Activated CD8-positive, alpha-beta memory T cell treated with anti-CD3 and anti-CD28 coated beads, Interleukin-2, amount 10 ng/mL, durations not matched to agents 7 days and 5 days (primary cell): ENCODE measurements around the gene WDR54. TPM values are rescaled to one million over a fixed set of nuclear protein-coding genes. Genes with fewer than 3 reads are reported as not detected.
A peak's percentile ranks its signal among the peaks of the same experiment; 100 is the strongest.

Source experiments
- ATAC-seq: fragments of 150-1000 bp; cut with Tn5 transposase; one replicate; pipeline ENCODE4 v1.10.0; 2021; ENCODE audit warnings: moderate library complexity
- CTCF ChIA-PET: fragments of 350-600 bp; sonication (Branson Sonifier 250); formaldehyde crosslinking; loops from one replicate; lab custom pipeline; 2021; ENCODE audit warnings: antibody characterized with exemption; lab: Charles Lee
- DNase-seq: peaks from one replicate; pipeline ENCODE4 v3.0.0-alpha.2; 2020
- H3K27ac Mint-ChIP-seq: one replicate; pipeline ENCODE4 v1.8.0; 2021; ENCODE audit warnings: mild to moderate bottlenecking, mixed read lengths
- H3K27me3 Mint-ChIP-seq: one replicate; pipeline ENCODE4 v1.8.0; 2021; ENCODE audit warnings: mixed read lengths
- H3K36me3 Mint-ChIP-seq: one replicate; pipeline ENCODE4 v1.8.0; 2021; ENCODE audit warnings: mild to moderate bottlenecking, mixed read lengths
- H3K4me1 Mint-ChIP-seq: one replicate; pipeline ENCODE4 v1.8.0; 2021; ENCODE audit warnings: mixed read lengths
- H3K4me3 Mint-ChIP-seq: one replicate; pipeline ENCODE4 v1.8.0; 2021; ENCODE audit warnings: mild to moderate bottlenecking, moderate library complexity, mixed read lengths
- H3K9me3 Mint-ChIP-seq: one replicate; pipeline ENCODE4 v1.8.0; 2022; ENCODE audit warnings: low read depth, mixed read lengths
- total RNA-seq, 2 experiments: library from RNA; stranded (reverse); gene quantifications; one replicate each; pipeline ENCODE4 v1.2.3, GENCODE V29; 2021

WDR54 gene
- total RNA-seq, 2 experiments from 2014 or later, result 82.7 to 84.0 TPM

DNA sequence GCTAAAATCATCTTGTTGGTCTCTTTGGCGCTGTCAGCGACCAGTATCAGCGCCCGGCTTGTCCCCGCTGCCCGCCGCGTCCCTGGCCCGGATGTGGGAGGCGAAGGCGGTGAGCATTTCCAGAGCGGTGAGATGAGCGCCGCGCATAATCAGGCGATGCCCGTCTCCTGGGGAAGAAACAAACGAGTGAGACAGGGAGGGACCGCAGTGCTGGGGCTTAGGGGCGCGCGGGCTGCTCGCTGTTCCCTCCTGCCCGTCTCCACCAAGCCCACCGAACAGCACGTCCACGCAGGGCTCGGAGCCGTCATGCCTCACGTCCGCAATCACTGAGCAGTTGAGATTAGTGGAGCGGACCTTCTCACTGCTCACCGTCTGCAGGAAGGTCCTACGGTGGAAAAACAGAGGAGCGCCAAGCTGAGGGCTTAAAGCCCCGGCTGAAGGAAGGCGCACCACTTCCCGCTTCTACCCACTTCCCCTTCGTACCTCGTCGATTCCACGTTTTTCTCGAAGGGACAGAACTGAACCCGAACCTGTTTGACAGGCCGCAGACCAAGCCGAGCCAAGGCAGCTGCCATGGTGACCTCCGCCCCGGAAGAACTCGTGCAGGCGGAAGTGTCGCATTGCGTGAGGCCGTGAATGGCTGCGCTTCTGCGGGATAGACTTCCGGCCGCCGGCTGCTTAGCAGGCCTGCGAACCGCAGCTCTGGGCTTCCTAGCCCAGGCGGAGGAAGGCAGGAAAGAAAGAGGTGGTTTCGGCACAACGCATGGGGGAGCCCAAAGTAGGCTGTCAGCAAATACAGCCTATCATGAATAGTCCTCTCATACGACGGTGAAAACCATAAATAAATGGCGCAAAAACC is 50.8 kb downstream of the WDR54 start, which contains the start of gene MRPL53:
Gene MRPL53 (minus strand): TSS at position 595 of the 859 bp plus-strand sequence. CDS start 20 bp downstream, at position 575.
- Mint-ChIP-seq H3K4me3 (peak within 1 kb of the TSS; percentile 94), H3K4me1 (peaks cover 31% of the 10 kb centered on the region), H3K36me3 (peaks cover 31% of the 10 kb centered on the region), H3K9me3 (no peaks in the 10 kb centered on the region), H3K27ac (peak within 1 kb of the TSS; percentile 95), H3K27me3 (no peaks in the 10 kb centered on the region)
- ATAC-seq (peak; percentile 93), DNase-seq (peak; percentile 97)
- CTCF ChIA-PET, result interaction anchor here (0.7 to 5.5 kb wide), 13 partner anchors 10 to 115 kb away, joined by 3 to 58 read pairs (median 4); partner anchors contain the start of genes C2orf81, CCDC142, INO80B and LBX2

DNA sequence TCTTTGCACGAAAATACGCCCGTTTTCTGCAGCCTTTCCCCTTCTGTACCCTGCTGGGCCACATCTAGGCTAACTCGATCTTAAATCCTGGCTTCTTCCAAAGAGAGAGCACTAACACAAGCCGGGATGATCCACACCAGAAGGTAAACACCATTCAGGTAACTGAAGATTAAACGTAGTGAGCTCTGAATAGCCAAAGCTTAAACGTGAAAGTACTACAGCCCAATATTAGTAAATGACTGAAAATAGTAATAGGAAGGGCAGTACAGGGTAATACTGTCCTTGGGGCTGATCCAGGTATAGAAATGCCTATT is 51.4 kb downstream of the WDR54 start:
- Mint-ChIP-seq H3K36me3 (peaks cover 34% of the 10 kb centered on the region), H3K9me3 (no peaks in the 10 kb centered on the region), H3K27ac (peak overlapping the region; percentile 95), H3K4me1 (peaks cover 35% of the 10 kb centered on the region), H3K27me3 (no peaks in the 10 kb centered on the region), H3K4me3 (peak overlapping the region; percentile 94)
- DNase-seq, result no peak
- CTCF ChIA-PET, result interaction anchor here (0.7 to 5.5 kb wide), 12 partner anchors 9 to 115 kb away, joined by 3 to 58 read pairs (median 4); partner anchors contain the start of genes C2orf81, CCDC142, INO80B and LBX2
- peak; percentile 0 for ATAC-seq

DNA sequence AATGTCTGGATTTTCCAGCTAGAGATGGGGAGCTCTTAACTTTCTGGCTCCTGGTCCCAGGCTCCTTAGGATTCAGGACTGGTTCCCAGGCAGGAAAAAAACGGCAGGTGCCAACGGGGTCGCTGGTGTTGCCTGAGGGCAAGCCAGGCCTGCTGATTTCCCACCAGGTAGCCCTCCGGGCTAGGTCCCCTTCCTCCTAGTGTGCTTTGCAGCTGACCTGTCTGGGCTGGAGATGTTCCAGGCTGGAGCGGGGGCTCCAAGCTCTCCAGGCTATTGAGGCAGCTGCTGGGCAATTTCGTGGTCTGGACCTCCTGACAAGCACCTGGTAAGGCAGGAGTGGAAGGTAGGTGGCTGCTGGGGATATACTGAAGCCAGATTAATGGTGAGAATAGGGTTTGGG is 53.0 kb downstream of the WDR54 start:
- Mint-ChIP-seq H3K36me3 (peaks cover 38% of the 10 kb centered on the region), H3K27me3 (no peaks in the 10 kb centered on the region), H3K27ac (no peak overlapping the region), H3K9me3 (no peaks in the 10 kb centered on the region), H3K4me3 (no peak overlapping the region), H3K4me1 (peaks cover 39% of the 10 kb centered on the region)
- DNase-seq (no peak), ATAC-seq (no peak)
- CTCF ChIA-PET, result interaction anchor here (0.9 to 5.5 kb wide), 4 partner anchors 7 to 225 kb away, joined by 3 to 58 read pairs (median 12); partner anchors contain the start of genes CCDC142, INO80B, TTC31 and WBP1

DNA sequence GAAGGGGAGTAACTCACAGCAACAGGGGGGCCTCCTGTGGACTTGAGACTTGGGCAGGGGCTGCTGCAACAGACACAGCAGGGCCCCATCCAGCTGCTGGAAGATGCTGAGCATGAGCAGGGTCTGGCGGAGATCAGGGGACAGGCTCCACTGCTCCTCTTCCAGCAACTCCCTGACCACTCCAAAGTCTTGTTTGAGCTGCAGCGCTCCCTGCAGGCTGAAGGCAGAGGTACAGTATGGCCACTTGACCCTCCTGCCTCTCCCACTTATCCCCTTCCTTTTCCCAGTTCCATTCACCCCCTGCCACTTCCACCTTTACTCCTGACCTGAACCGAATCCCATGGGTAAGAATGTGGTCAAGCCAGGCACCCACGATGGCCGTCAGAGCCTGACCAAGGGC is 53.4 kb downstream of the WDR54 start:
- Mint-ChIP-seq H3K9me3 (no peaks in the 10 kb centered on the region), H3K4me1 (peaks cover 39% of the 10 kb centered on the region), H3K4me3 (no peak overlapping the region), H3K27ac (no peak overlapping the region), H3K36me3 (peaks cover 39% of the 10 kb centered on the region), H3K27me3 (no peaks in the 10 kb centered on the region)
- CTCF ChIA-PET, result interaction anchor here (0.9 to 5.5 kb wide), 7 partner anchors 8 to 225 kb away, joined by 3 to 58 read pairs (median 4); partner anchors contain the start of genes INO80B and WBP1
- no peak for ATAC-seq
- no peak for DNase-seq

Other genes starting within 250 kb of the WDR54 start
- gene MOB1A, start 242.9 kb upstream of the WDR54 start, total RNA-seq, result 100 to 1,000 TPM; 183 to 220 TPM
- 100 to 1,000 TPM; 215 to 293 TPM for gene MTHFD2, start 223.1 kb upstream of the WDR54 start, total RNA-seq
- gene SLC4A5, start 78.3 kb upstream of the WDR54 start, total RNA-seq, result 1 to 10 TPM in 1 of 2 experiments, under 1 TPM in 1; 0.42 to 2.6 TPM
- gene DCTN1, start 41.4 kb upstream of the WDR54 start, total RNA-seq, result 100 to 1,000 TPM in 1 of 2 experiments, 10 to 100 TPM in 1; 98.3 to 108 TPM
- gene C2orf81, start 111 bp upstream of the WDR54 start, total RNA-seq, result 1 to 10 TPM in 1 of 2 experiments, under 1 TPM in 1; 0.93 to 1.8 TPM
- 1 to 10 TPM in 1 of 2 experiments, under 1 TPM in 1; 0.50 to 1.9 TPM for gene RTKN, start 20.2 kb downstream of the WDR54 start, total RNA-seq
- 10 to 100 TPM; 31.1 to 39.5 TPM for gene INO80B, start 33.4 kb downstream of the WDR54 start, total RNA-seq
- 10 to 100 TPM; 40.5 to 46.8 TPM for gene WBP1, start 36.7 kb downstream of the WDR54 start, total RNA-seq
- 10 to 100 TPM; 60.4 to 78.2 TPM for gene MOGS, start 43.7 kb downstream of the WDR54 start, total RNA-seq
- 100 to 1,000 TPM in 1 of 2 experiments, 10 to 100 TPM in 1; 93.9 to 111 TPM for gene MRPL53, start 51.0 kb downstream of the WDR54 start, total RNA-seq
- gene CCDC142, start 61.3 kb downstream of the WDR54 start, total RNA-seq, result 10 to 100 TPM; 26.5 to 29.5 TPM
- gene TTC31, start 61.4 kb downstream of the WDR54 start, total RNA-seq, result 10 to 100 TPM; 39.4 to 48.8 TPM
- 1 to 10 TPM; 1.3 to 2.4 TPM for gene LBX2, start 77.9 kb downstream of the WDR54 start, total RNA-seq
- gene PCGF1, start 86.0 kb downstream of the WDR54 start, total RNA-seq, result 10 to 100 TPM; 15.5 to 34.0 TPM
- gene TLX2, start 92.7 kb downstream of the WDR54 start, total RNA-seq, result 1 to 10 TPM in 1 of 2 experiments, under 1 TPM in 1; 0.82 to 1.3 TPM
- gene DQX1, start 104.5 kb downstream of the WDR54 start, total RNA-seq, result under 1 TPM; 0.38 to 0.94 TPM
- gene AUP1, start 108.0 kb downstream of the WDR54 start, total RNA-seq, result 100 to 1,000 TPM; 140 to 158 TPM
- 10 to 100 TPM; 52.2 to 87.2 TPM for gene HTRA2, start 108.2 kb downstream of the WDR54 start, total RNA-seq
- 1 to 10 TPM in 1 of 2 experiments, under 1 TPM in 1; 0.76 to 1.8 TPM for gene LOXL3, start 132.2 kb downstream of the WDR54 start, total RNA-seq
- 10 to 100 TPM; 47.1 to 52.1 TPM for gene DOK1, start 133.0 kb downstream of the WDR54 start, total RNA-seq
- gene M1AP, start 226.6 kb downstream of the WDR54 start, total RNA-seq, result not detected
- gene SEMA4F, start 232.5 kb downstream of the WDR54 start, total RNA-seq, result 1 to 10 TPM; 4.1 to 6.8 TPM